Nephron progenitor cell (in vitro differentiated cells): ENCODE results near the gene CREG1.

ENCODE experiments used
- DNase-seq: peaks from one replicate; pipeline ENCODE4 v3.0.0; 2021
- H3K27ac Mint-ChIP-seq: 2 replicates; pipeline ENCODE4 v1.8.0; 2021; ENCODE audit warnings: mild to moderate bottlenecking, moderate library complexity, mixed read lengths
- H3K27me3 Mint-ChIP-seq: 2 replicates; pipeline ENCODE4 v1.8.0; 2021; ENCODE audit warnings: mild to moderate bottlenecking, low read depth, mixed read lengths; ENCODE audit not compliant: poor library complexity
- H3K36me3 Mint-ChIP-seq: 2 replicates; pipeline ENCODE4 v1.8.0; 2021; ENCODE audit warnings: low read depth, mixed read lengths
- H3K4me1 Mint-ChIP-seq: 2 replicates; pipeline ENCODE4 v1.8.0; 2021; ENCODE audit warnings: mixed read lengths
- H3K4me3 Mint-ChIP-seq: 2 replicates; pipeline ENCODE4 v1.8.0; 2021; ENCODE audit warnings: mild to moderate bottlenecking, moderate library complexity, mixed read lengths
- H3K9me3 Mint-ChIP-seq: 2 replicates; pipeline ENCODE4 v1.8.0; 2021; ENCODE audit warnings: mild to moderate bottlenecking, moderate library complexity, mixed read lengths
- CTCF ChIP-seq: fragments of 200-600 bp; sonication (generic); IDR thresholded peaks from 2 replicates; pipeline ENCODE4 v1.5.0; 2021; ENCODE audit warnings: antibody characterized with exemption

Gene CREG1

GRCh38 chr1:167529829-167530474 lies 23.6 kb downstream of the CREG1 start:
- Mint-ChIP-seq H3K9me3 (no peaks in the 10 kb centered on the region), H3K4me3 (no peak overlapping the region), H3K27me3 (peaks cover 9% of the 10 kb centered on the region), H3K36me3 (no peaks in the 10 kb centered on the region), H3K27ac (no peak overlapping the region), H3K4me1 (peaks cover 15% of the 10 kb centered on the region)
- no peak for DNase-seq
- TF ChIP-seq CTCF: no peak

DNA sequence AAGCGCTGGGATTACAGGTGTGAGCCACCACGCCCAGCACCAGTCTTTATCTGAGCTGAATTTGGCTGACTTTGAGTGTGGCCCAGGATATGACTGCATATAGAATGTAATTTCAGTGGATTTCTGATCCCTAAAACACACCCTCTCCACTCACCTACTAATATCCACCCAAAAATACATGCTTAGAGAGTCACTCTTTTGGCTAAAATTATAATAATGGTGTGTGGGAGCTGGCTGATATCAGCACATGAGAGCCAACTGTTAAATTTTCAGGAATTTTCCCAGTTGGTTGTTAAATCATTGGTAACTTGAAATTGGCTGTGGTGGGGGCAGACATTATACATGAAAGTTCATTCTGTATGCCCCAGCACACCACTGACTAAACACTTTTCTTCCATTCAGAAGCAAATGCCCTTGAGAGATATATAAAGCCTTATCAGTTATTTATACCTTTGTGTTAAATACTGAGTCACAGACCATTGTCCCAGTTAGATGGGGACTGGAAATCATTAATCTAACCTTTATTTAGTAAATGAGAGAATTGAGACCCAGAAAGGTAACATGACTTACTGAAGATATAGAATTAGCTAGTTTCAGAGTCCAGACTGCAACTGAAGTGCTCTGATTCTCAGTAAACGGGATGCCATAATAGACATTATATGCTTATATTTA lies 25.4 kb downstream of the CREG1 start:
- Mint-ChIP-seq H3K27ac (no peak overlapping the region), H3K4me3 (no peak overlapping the region), H3K36me3 (no peaks in the 10 kb centered on the region), H3K4me1 (peaks cover 15% of the 10 kb centered on the region), H3K9me3 (peaks cover 15% of the 10 kb centered on the region), H3K27me3 (peaks cover 9% of the 10 kb centered on the region)
- DNase-seq: no peak
- TF ChIP-seq CTCF: no peak

DNA sequence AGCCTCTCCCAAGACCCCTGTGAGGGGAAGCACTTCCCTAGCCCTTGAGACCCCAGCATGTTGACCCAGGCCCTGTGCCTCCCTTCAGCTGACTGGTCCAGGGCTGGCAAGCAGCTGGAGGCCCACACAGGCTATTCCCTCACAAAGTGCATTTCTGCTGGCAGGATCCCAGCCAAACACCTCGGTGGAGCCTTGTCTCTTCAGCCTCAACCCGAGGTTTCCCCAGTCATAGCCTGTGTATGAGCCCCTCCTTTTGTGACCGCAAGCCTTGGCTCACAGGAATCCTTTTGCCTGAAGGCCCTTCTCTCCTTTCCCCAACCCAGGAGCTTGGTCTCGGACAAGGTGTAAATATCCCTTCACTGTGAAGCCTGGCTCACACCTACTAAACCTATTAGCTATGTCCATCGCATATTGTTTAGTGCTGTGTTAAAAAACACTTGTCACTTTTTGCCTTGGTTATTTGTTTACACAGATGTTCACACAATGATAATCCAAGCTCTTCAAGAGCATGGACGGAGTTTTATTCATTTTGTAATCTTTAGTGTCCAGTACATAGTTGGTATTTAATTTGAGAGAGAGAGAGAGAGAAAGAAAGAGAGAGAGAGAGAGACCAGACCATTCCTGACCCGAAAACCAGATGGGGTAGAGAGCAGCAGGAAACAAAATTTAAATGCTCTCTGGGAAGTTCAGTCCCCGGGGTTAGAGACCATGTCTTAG lies 26.7 kb downstream of the CREG1 start:
- Mint-ChIP-seq H3K4me1 (peaks cover 15% of the 10 kb centered on the region), H3K36me3 (no peaks in the 10 kb centered on the region), H3K27me3 (peaks cover 9% of the 10 kb centered on the region), H3K4me3 (no peak overlapping the region), H3K27ac (no peak overlapping the region), H3K9me3 (peaks cover 28% of the 10 kb centered on the region)
- no peak for TF ChIP-seq CTCF
- no peak for DNase-seq

DNA sequence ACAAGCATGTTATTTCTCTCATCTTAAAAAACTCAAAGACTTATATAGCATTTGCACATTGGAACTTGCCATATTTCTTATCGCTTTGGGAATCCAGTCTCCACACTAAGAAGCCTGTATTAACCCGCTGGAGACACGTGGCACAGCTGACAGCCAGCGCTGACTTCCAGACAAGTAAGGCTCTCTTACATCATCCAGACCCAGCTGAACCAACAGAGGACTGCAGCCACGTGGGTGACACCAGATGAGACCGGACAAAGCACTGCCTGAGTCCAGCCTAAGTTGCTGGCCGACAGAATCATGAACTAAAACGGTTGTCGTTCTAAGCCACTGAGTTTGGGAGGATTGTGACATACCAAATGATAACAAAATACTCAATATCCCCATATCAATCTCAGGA lies 28.9 kb downstream of the CREG1 start:
- Mint-ChIP-seq H3K36me3 (no peaks in the 10 kb centered on the region), H3K27ac (no peak overlapping the region), H3K9me3 (peaks cover 31% of the 10 kb centered on the region), H3K4me1 (peaks cover 15% of the 10 kb centered on the region), H3K4me3 (no peak overlapping the region), H3K27me3 (peaks cover 5% of the 10 kb centered on the region)
- no peak for TF ChIP-seq CTCF
- DNase-seq: no peak

- Mint-ChIP-seq H3K4me1 (peaks cover 22% of the 10 kb centered on the region), H3K36me3 (no peaks in the 10 kb centered on the region), H3K27ac (no peak overlapping the region), H3K9me3 (peaks cover 31% of the 10 kb centered on the region), H3K4me3 (no peak overlapping the region), H3K27me3 (peaks cover 6% of the 10 kb centered on the region)
- TF ChIP-seq CTCF: no peak
- DNase-seq: no peak
Observed at GRCh38 chr1:167522246-167522645, 31.3 kb downstream of the CREG1 start.
